GM19467 (cell line): ENCODE measurements around the gene GGCX.

ENCODE experiments used
- ATAC-seq: cut with Tn5 transposase; IDR thresholded peaks from one replicate; pipeline ENCODE4 v1.9.1; 2021; ENCODE audit warnings: mild to moderate bottlenecking, moderate library complexity; ENCODE audit not compliant: unreplicated experiment

GGCX gene

DNA sequence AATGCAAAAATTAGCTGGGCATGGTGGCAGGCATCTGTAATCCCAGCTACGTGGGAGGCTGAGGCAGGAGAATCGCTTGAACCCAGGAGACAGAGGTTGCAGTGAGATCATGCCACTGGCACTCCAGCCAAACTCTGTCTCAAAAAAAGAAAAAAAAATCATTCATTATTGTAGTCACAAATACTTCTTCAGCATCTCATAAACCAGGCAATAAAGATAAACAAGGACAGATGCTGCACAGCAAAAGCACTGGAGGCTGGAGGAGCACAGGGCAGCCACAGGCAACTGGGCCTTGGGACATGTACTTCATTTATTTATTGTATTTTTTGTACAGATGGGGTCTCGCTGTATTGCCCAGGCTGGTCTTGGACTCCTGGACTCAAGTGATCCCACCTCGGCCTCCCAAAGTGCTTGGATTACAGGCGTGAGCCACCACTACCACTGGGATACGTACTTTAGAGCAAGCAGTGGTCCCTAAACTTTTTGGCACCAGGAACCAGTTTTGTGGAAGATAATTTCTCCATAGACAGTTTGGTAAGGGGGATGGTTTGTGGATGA lies 39.1 kb downstream of the GGCX start:
- ATAC-seq, result no peak

- no peak for ATAC-seq
These were observed 44.5 kb downstream of the GGCX start for GRCh38 chr2:85516653-85517389.

DNA sequence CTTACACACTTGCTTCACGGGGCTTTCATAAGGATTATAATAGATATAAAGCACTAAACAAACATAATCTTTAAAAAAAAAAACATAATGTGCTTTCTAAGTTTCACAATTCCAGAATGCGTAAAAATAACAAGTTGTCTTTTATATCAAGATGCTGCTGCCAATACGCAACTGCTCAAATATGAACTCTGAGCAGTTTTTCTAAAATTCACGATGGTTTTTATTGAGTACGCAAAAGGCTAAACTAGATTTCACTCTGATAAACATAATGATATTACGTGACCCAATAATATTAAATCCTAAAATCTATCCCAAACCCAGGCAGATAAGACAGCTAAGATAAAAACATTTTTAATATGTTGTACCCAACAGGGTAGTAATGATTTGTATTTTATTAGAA lies 47.0 kb downstream of the GGCX start:
- ATAC-seq, result no peak

DNA sequence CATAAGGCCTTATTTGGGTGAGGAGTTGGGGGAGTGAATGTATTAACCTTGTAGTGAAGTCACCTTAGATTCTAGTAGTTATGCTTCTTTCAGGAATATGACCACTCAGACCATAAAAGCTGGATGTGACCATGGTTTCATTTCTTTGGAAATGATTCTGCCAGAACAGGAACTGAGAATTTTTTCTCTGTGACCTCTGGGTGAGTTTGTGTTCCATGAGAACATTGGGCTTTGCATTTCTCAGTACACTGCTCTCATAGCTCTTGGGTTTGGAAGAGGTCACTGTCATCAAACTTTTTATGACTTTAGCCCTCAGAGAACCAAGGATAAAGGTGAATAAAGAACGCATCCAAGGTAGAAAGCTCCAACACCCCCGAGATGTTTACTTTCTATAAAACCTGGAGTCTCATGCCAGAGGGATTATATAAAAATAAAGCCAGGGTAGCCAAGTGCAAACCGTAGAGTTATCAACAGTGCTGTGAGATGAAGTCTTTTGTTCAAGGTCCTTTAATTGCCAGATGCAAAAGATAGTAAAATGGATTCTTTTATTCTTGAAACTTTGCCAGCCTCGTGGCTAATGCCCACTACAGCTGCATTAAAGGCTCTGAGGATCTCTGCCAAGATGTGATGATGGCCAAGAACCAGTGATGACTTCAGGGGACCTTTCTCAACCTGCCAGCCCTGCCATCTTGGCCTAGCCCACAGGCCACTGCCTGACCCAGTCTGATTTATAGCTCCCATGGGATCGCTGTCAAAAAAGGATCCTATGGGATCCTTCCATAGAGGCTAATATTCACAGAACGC lies 50.1 kb downstream of the GGCX start:
- ATAC-seq, result no peak

DNA sequence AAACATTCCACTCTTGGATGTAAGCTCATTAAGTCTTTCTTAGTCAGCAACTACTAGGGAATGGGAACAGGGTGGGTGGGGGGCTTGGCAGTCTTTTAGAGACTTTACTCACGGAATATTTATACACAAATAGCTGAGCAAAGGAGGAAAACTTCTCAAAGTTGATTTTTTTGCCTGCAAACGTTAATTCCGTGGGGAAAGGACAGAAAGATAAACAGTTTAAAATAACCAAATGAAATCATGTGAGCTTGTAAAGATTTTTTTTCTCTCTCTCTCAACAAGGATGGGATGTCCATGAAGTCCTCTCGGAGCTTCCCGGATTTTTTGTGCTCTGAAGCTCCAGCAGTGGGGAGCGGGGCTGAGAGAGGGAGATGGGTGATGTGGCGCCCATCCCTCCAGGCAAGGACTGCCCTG lies 54.5 kb downstream of the GGCX start:
- no peak for ATAC-seq

- ATAC-seq, result no peak
These were observed 55.6 kb downstream of the GGCX start for GRCh38 chr2:85505551-85506238.

GRCh38 chr2:85504778-85505261 lies 56.5 kb downstream of the GGCX start:
- no peak for ATAC-seq

- ATAC-seq, result no peak
These were observed 57.2 kb downstream of the GGCX start for GRCh38 chr2:85503851-85504777.

- no peak for ATAC-seq
These were observed 58.0 kb downstream of the GGCX start for GRCh38 chr2:85503168-85503850.

GRCh38 chr2:85502720-85503119 lies 58.6 kb downstream of the GGCX start:
- no peak for ATAC-seq

GRCh38 chr2:85501248-85501647 lies 60.0 kb downstream of the GGCX start:
- ATAC-seq, result no peak

DNA sequence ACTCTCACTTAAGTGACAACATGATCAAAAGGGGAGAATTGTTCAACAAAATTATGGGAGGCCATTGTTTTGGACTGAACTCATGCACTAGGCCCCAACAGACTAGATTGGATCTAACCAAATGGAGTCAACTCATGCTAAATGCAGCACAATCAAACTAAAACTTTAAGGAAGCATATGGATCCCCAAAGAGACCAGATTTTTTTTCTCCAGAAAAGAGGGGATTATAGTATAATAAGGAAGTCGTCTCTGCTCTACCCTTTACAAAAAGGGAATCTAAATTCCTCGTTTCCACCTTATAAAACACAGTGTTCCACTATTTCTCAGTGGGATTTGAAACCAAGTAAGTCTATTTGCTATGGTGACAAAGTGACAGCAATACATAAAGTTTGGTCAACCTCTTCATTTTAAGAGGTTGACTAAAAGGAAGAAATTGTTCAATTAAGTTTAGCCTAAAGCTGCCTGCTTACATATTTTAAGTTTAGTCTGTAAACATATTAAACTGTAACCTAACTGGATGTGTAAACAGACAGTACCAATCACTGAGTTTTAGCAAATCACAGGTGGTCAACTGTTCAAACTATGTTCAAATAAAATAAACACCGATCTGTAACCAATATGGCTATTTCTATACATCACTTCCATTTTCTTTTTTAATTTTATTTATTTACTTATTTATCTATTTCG lies 63.2 kb downstream of the GGCX start:
- ATAC-seq, result no peak

GRCh38 chr2:85496436-85496835 lies 64.9 kb downstream of the GGCX start:
- no peak for ATAC-seq
